KOPT-K1 (cell line): ENCODE data around the gene ZMYND15.

Experiments
- H3K27ac ChIP-seq: fragments of 200-600 bp; sonication (generic); 2 replicates; pipeline ENCODE4 v1.5.1; 2016; ENCODE audit warnings: antibody characterized with exemption, mild to moderate bottlenecking, low read depth, low read length; ENCODE audit not compliant: poor library complexity, severe bottlenecking
- H3K36me3 ChIP-seq: fragments of 200-600 bp; sonication (generic); 2 replicates; pipeline ENCODE4 v1.5.1; 2017; ENCODE audit warnings: antibody characterized with exemption, mild to moderate bottlenecking, low read length, moderate library complexity; ENCODE audit not compliant: insufficient read depth
- H3K9me3 ChIP-seq: fragments of 200-600 bp; sonication (generic); 2 replicates; pipeline ENCODE4 v1.5.1; 2017; ENCODE audit warnings: antibody characterized with exemption, low read length, mild to moderate bottlenecking; ENCODE audit not compliant: insufficient read depth, poor library complexity, severe bottlenecking

The ZMYND15 gene

GRCh38 chr17:4744999-4745969 is 5.7 kb downstream of the ZMYND15 start:
- no peak overlapping the region for H3K27ac ChIP-seq
- no peaks in the 10 kb centered on the region for H3K9me3 ChIP-seq
- no peaks in the 10 kb centered on the region for H3K36me3 ChIP-seq

- H3K27ac ChIP-seq: no peak overlapping the region
- no peaks in the 10 kb centered on the region for H3K9me3 ChIP-seq
- no peaks in the 10 kb centered on the region for H3K36me3 ChIP-seq
Observed at GRCh38 chr17:4747847-4748246, 8.2 kb downstream of the ZMYND15 start.

- H3K36me3 ChIP-seq: no peaks in the 10 kb centered on the region
- no peaks in the 10 kb centered on the region for H3K9me3 ChIP-seq
- no peak overlapping the region for H3K27ac ChIP-seq
Observed at GRCh38 chr17:4748686-4749085, 9.1 kb downstream of the ZMYND15 start.

DNA sequence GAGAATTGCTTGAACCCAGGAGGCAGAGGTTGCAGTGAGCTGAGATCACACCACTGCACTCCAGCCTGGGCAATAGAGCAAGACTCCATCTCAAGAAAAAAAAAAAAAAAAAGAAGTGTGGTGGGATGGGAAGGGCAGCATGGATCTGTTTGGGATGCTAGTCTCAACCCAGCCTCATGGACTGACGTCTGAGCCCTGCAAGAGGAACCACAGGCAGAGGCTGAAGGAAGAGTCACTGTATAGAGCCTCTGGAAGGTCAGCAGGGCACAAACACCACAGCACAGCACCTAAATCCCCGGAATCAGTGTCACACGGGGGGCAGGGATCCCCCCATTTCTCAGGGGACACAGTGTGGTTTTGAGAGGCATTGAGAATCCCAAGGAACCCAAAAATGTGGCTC is 11.0 kb downstream of the ZMYND15 start:
- no peaks in the 10 kb centered on the region for H3K9me3 ChIP-seq
- no peak overlapping the region for H3K27ac ChIP-seq
- H3K36me3 ChIP-seq: no peaks in the 10 kb centered on the region

DNA sequence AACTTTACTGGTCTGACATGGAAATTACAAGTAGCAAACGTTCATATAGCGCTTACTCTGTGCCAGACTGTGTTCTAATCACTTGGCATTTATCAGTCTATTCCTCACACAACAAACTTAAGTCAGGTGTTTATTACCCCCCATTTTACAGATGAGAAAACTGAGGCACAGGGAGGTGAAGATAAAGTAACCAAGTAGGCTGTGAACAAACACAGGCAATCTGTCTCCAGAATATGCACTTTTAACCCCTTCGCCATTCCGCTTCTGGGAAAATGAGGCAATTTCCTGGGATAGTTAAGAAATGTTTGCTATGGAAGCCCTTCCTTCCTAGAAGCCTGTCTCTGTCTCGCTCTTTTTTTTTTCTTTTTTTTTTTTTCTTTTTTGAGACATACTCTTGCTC is 12.3 kb downstream of the ZMYND15 start:
- no peaks in the 10 kb centered on the region for H3K36me3 ChIP-seq
- no peaks in the 10 kb centered on the region for H3K9me3 ChIP-seq
- H3K27ac ChIP-seq: no peak overlapping the region

- Histone ChIP-seq H3K9me3 (no peaks in the 10 kb centered on the region), H3K27ac (no peak overlapping the region), H3K36me3 (no peaks in the 10 kb centered on the region)
Observed at GRCh38 chr17:4753392-4753791, 13.8 kb downstream of the ZMYND15 start.

DNA sequence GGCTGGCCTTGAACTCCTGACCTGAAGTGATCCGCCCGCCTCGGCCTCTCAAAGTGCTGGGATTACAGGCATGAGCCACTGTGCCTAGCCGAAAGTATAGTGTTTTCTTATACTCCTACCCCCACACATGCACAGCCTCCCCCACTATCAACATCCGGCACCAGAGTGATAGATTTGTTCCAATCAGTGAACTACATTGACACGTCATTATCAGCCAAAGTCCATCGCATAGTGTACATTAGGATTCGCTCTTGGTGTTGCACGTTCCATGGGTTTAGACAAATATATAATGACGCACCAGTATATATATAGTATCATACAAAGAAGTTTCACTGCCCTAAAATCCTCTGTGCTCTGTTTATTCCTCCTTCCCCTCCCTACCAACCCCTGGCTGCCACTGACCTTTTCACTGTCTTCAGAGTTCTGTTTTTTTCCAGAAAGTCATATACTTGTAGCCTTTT is 20.2 kb downstream of the ZMYND15 start:
- H3K9me3 ChIP-seq: no peaks in the 10 kb centered on the region
- H3K27ac ChIP-seq: no peak overlapping the region
- no peaks in the 10 kb centered on the region for H3K36me3 ChIP-seq

GRCh38 chr17:4764595-4764994 is 25.0 kb downstream of the ZMYND15 start:
- H3K36me3 ChIP-seq: no peaks in the 10 kb centered on the region
- no peaks in the 10 kb centered on the region for H3K9me3 ChIP-seq
- no peak overlapping the region for H3K27ac ChIP-seq

- H3K27ac ChIP-seq: no peak overlapping the region
- H3K9me3 ChIP-seq: no peaks in the 10 kb centered on the region
- H3K36me3 ChIP-seq: no peaks in the 10 kb centered on the region
Observed at GRCh38 chr17:4766201-4766600, 26.6 kb downstream of the ZMYND15 start.

- H3K27ac ChIP-seq: no peak overlapping the region
- H3K9me3 ChIP-seq: no peaks in the 10 kb centered on the region
- H3K36me3 ChIP-seq: no peaks in the 10 kb centered on the region
Observed at GRCh38 chr17:4766723-4767122, 27.1 kb downstream of the ZMYND15 start.

DNA sequence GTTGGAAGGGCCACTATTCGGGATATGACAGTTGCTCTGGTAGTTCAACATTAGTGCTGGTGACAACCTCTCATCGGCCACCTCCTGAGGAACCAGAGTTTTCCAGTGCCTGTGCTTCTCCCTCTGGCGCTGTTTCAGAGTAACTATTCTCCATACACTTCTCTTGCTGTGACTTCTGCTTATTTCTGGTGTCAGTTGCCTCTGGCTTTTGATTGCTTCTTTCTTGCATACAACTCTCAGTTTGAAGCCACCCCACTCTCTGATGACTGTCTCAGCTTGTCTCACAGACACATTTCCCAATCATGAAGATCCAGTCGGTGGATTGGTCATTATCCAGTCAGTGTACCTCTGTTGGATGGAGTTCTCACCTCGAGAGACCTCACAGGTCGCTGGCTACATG is 28.7 kb downstream of the ZMYND15 start:
- Histone ChIP-seq H3K27ac (no peak overlapping the region), H3K9me3 (no peaks in the 10 kb centered on the region), H3K36me3 (no peaks in the 10 kb centered on the region)

DNA sequence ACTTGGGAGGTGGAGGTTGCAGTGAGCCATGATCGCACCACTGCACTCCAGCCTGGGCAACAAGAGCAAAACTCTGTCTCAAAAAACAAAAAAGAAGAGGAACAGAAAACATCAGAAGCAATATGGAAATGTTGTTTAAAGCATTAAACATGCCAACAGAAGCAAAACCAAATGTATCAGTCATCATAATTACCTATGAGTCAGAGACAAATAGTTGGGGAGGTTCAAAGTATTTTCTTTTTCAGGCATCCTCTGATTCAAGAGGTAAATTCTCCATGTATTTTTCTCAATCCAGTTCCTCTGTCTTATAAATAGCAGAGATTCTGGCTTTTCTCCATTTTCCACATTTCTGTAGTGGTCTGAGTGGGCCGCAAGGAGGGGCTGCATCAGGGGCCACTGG is 30.0 kb downstream of the ZMYND15 start:
- Histone ChIP-seq H3K9me3 (no peaks in the 10 kb centered on the region), H3K27ac (no peak overlapping the region), H3K36me3 (no peaks in the 10 kb centered on the region)

DNA sequence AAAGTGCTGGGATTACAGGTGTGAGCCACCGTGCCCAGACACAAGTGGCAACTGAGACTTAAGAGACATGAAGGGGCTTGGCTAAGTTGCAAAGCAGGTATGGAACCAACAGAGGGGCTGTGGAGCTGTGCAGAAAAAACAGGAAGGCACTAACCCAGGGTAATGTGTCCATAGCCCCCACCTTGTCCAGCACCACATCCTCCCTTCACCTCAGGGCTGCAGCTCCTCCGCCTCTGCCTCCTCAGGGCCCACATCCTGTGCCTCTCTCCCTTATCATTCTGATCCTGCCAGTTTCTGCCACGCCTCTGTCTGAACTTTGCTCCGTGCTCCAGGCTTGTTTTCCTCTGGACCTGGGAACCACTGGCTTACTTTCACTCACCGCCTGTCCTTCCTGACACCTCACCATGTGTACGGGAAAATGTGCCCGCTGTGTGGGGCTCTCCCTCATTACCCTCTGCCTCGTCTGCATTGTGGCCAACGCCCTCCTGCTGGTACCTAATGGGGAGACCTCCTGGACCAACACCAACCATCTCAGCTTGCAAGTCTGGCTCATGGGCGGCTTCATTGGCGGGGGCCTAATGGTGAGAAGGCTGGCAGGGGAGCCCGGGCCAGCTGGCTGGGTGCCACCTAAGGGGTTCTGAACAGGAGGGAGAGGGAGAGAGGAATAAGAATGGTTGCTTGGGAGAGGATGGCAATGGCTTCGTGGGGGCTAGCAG is 32.0 kb downstream of the ZMYND15 start, which contains the start of gene TM4SF5:
TM4SF5 (plus strand) TSS at position 368 of the 716 bp plus-strand sequence; CDS start at position 405, 37 bp downstream.
- Histone ChIP-seq H3K9me3 (no peaks in the 10 kb centered on the region), H3K27ac (no peak within 1 kb of the TSS), H3K36me3 (no peaks in the 10 kb centered on the region)

- H3K9me3 ChIP-seq: no peaks in the 10 kb centered on the region
- H3K27ac ChIP-seq: no peak overlapping the region
- no peaks in the 10 kb centered on the region for H3K36me3 ChIP-seq
Observed at GRCh38 chr17:4772235-4772613, 32.6 kb downstream of the ZMYND15 start.

DNA sequence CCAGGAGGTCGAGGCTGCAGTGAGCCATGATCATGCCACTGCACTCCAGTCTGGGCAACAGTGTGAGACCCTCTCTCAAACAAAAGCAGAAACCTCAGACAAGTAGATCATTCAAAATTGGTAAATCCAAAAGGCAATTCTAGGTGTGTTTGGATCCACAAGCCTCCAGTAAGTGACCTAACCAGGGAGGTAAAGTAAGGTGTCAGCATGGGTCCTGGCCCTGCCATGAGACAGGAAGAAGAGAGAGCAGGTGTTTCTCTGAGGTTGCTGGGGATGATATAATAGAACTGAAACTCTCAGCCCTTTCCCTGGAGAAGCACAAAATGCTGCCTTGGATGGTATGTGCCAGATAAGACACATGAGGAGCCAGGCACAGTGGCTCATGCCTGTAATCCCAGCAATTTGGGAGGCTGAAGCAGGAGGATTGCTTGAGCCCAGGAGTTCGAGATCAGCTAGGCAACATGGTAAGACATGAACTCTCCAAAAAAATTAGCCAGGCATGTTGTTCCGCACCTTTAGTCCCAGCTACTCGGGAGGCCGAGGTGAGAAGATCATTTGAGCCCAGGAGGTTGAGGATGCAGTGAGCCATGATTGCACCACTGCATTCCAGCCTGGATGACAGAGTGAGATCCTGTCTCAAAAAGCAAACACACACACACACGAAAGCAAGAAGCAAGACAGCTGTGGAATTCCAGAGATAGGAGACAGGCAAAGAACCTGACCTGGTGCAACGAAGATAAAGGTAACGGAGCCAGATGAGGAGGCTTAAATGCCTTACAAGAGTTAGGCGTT is 38.5 kb downstream of the ZMYND15 start:
- H3K36me3 ChIP-seq: no peaks in the 10 kb centered on the region
- no peak overlapping the region for H3K27ac ChIP-seq
- no peaks in the 10 kb centered on the region for H3K9me3 ChIP-seq
